Upper lobe of left lung (tissue), 6 donors: ENCODE results near the gene MAGI2. TPM values are rescaled to one million over a fixed set of nuclear protein-coding genes. Genes with fewer than 3 reads are reported as not detected.
"Not testable (repeated sequence)": the region's sequence is repeated elsewhere in the genome, so short reads cannot be mapped to it uniquely, and the experiment has no call there.

ENCODE experiments used
- ATAC-seq, 2 donors: fragments of 200-7000 bp; cut with Tn5 transposase; one replicate each; pipeline ENCODE4 v1.9.1; 2022; ENCODE audit warnings: mild to moderate bottlenecking in 2 of 2, moderate library complexity in 2 of 2; ENCODE audit not compliant: low FRiP score in 2 of 2
- DNase-seq, 2 donors: peaks; one replicate each; pipeline ENCODE4 v3.0.0-alpha.2; 2019 to 2020
- H3K27ac ChIP-seq, 4 donors: fragments of 200-600 bp; sonication (generic); one replicate each; pipeline ENCODE4 v1.5.1; 2016 to 2019
- H3K27me3 ChIP-seq, 4 donors: fragments of 200-600 bp; sonication (generic); one replicate each; pipeline ENCODE4 v1.5.1; 2017 to 2019
- H3K36me3 ChIP-seq, 4 donors: fragments of 200-600 bp; sonication (generic); one replicate each; pipeline ENCODE4 v1.5.1; 2016 to 2019
- H3K4me1 ChIP-seq, 4 donors: fragments of 200-600 bp; sonication (generic); one replicate each; pipeline ENCODE4 v1.5.1; 2018 to 2019
- H3K4me3 ChIP-seq, 4 donors: fragments of 200-600 bp; sonication (generic); one replicate each; pipeline ENCODE4 v1.5.1; 2017 to 2019; ENCODE audit warnings: mild to moderate bottlenecking in 2 of 4, moderate library complexity in 1 of 4
- H3K9me3 ChIP-seq, 4 donors: fragments of 200-600 bp; sonication (generic); one replicate each; pipeline ENCODE4 v1.5.1; 2018 to 2019
- EP300 ChIP-seq, 4 donors: sonication (generic); formaldehyde crosslinking; IDR thresholded peaks; one replicate each; pipeline ENCODE4 v1.5.1; 2017; ENCODE audit warnings: antibody characterized with exemption in 4 of 4, control low read depth in 2 of 4
- POLR2A ChIP-seq, 4 donors: fragments of 450-650 bp; IDR thresholded peaks; one replicate each; pipeline ENCODE4 v1.5.1; 2016 to 2017; ENCODE audit warnings: antibody characterized with exemption in 4 of 4, mild to moderate bottlenecking in 2 of 4
- POLR2AphosphoS5 ChIP-seq, 2 donors: sonication (generic); formaldehyde crosslinking; IDR thresholded peaks; one replicate each; pipeline ENCODE4 v1.5.1; 2017; ENCODE audit warnings: antibody characterized with exemption in 2 of 2
- WGBS, 2 donors: methylation state at CpG; one replicate each; pipeline ENCODE4 v1.1.5; 2017 to 2018; 5-methylcytosine and 5-hydroxymethylcytosine counted together
- total RNA-seq, 6 donors: library from RNA; depleted of rRNA in 4 of 6; stranded (reverse); fragments of >200 nt in 4 of 6; gene quantifications; one replicate each; pipeline versions ENCODE4 v1.1.0 to v1.2.1, GENCODE V29; 2016 to 2021
- TF ChIP-seq, protein P1 (sequence below), 6 experiments: fragments of 450-650 bp in 4 of 6; fragments of 200-600 bp in 2 of 6; sonication (generic) in 2 of 6; IDR thresholded peaks; one replicate each; pipeline ENCODE4 v1.5.1; 2016 to 2019; ENCODE audit warnings: antibody characterized with exemption in 6 of 6
- donor health status: DM: no; HTN: no; CAD: no; lungs with moderate emphysema.
- donor health status: DM: no; HTN: yes; CAD: no; lungs with severe emphysema.

The MAGI2 gene
- total RNA-seq, 6 donors from 2014 or later, result 7.9 to 84.9 (median 11.8) TPM

DNA sequence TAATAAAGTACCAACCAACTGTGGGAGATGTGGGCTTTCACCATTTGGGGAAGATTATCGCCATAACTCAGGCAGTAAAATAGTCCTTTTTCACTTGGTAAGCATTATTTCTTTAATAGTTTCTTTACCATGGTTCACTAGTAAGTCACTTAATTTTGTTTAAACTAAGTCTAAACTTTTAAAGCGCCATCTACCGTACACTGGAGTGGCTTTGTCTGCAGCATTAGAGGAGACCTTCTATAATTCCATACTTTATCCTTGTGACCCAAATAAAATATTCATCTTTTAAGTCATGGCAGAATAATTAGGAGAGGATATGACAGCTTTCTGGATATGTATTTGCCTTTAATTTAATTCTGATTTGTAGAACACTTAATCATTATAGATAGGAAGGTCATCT, 468.0 kb downstream of the MAGI2 start:
- no peak for DNase-seq

DNA sequence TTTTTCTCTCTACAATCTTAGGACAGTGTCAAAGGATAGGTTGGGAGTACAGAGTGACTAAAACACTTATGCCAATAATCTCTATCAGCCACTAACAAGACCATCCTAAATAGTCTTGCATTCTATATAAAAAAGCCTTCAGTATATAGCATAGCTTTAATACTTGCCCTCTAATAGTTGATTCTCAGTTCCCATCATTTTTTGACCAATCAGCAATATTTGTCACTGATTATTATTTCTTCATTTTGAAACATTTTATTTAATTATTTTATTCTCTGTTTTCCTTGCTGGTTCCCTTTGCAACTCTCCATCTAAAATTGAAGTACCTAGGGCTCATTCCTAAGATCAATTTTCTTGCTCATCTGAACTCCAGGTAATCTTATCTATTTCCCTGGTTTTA, 470.0 kb downstream of the MAGI2 start:
- TF ChIP-seq, protein P1, sequence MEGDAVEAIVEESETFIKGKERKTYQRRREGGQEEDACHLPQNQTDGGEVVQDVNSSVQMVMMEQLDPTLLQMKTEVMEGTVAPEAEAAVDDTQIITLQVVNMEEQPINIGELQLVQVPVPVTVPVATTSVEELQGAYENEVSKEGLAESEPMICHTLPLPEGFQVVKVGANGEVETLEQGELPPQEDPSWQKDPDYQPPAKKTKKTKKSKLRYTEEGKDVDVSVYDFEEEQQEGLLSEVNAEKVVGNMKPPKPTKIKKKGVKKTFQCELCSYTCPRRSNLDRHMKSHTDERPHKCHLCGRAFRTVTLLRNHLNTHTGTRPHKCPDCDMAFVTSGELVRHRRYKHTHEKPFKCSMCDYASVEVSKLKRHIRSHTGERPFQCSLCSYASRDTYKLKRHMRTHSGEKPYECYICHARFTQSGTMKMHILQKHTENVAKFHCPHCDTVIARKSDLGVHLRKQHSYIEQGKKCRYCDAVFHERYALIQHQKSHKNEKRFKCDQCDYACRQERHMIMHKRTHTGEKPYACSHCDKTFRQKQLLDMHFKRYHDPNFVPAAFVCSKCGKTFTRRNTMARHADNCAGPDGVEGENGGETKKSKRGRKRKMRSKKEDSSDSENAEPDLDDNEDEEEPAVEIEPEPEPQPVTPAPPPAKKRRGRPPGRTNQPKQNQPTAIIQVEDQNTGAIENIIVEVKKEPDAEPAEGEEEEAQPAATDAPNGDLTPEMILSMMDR (IDR thresholded peaks at IDR 0.05), result no peak
- no peak for TF ChIP-seq POLR2A (IDR thresholded peaks at IDR 0.05)
- TF ChIP-seq POLR2AphosphoS5 (IDR thresholded peaks at IDR 0.05), result no peak
- TF ChIP-seq EP300 (IDR thresholded peaks at IDR 0.05), result no peak
- no peak overlapping the region for H3K27ac ChIP-seq
- no peaks in the 10 kb centered on the region for H3K4me1 ChIP-seq
- no peaks in the 10 kb centered on the region for H3K27me3 ChIP-seq
- H3K9me3 ChIP-seq, result no peaks in the 10 kb centered on the region
- H3K36me3 ChIP-seq, result no peaks in the 10 kb centered on the region
- DNase-seq, result no peak
- no peak for ATAC-seq
- H3K4me3 ChIP-seq, result no peak overlapping the region

More for the DNA sequence above, 468.0 kb downstream of the MAGI2 start:
- H3K9me3 ChIP-seq, result no peaks in the 10 kb centered on the region
- H3K36me3 ChIP-seq, result no peaks in the 10 kb centered on the region
- H3K27ac ChIP-seq, result no peak overlapping the region
- no peaks in the 10 kb centered on the region for H3K27me3 ChIP-seq
- no peak for ATAC-seq
- WGBS, 2 donors, result 88 to 92% methylated on average over 3 of the region's 3 CpGs
- H3K4me3 ChIP-seq, result no peak overlapping the region
- no peak for TF ChIP-seq POLR2AphosphoS5 (IDR thresholded peaks at IDR 0.05)
- no peaks in the 10 kb centered on the region for H3K4me1 ChIP-seq

DNA sequence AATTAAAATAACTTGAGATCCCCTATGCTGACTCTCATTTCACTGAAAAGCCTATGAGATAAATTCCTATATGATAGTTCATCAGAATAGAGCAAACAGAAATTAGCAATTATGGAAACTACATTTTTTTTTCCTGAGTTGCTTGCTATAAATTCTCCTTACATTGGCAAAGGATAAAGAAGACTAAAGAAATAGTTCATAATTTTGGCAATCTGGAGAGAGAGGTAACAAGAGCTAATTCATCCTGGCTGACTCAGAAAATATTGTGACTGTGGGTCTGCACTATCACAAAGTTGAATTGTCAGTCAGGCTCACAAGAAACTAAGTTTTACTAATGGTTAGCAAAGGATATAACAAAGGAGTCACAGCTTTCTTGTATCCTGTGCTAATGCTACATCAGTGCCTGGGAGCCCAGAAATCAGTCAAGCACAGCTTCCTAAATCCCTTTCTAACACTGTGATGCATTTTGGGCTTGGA, 483.0 kb downstream of the MAGI2 start:
- no peak for DNase-seq
- Histone ChIP-seq H3K9me3 (no peaks in the 10 kb centered on the region), H3K27ac (no peak overlapping the region), H3K36me3 (no peaks in the 10 kb centered on the region), H3K4me3 (no peak overlapping the region), H3K27me3 (no peaks in the 10 kb centered on the region), H3K4me1 (no peaks in the 10 kb centered on the region)
- ATAC-seq, result no peak
- TF ChIP-seq POLR2A (IDR thresholded peaks at IDR 0.05), result no peak

DNA sequence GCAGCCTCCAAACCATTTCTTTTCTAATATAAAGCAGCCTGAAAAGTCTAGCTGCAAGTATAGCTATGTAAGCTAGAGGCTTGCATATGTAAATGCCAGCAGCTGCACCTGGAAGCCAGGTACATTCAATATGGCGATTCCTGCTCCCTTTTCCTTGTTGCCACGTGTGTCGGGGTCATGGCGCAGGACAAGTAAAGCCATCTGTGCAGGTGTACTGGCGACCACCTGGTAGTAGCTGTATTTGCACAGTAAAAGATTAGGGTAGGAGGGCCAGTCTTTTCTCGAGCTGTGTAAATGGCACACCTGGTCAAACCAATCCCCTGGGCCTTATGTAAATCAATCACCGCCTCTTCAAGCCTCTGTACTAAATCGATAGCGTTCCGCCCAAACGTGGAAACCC, 484.5 kb downstream of the MAGI2 start:
- 86 to 89% methylated on average over 11 of the region's 11 CpGs for WGBS, 2 donors
- ATAC-seq, result no peak

DNA sequence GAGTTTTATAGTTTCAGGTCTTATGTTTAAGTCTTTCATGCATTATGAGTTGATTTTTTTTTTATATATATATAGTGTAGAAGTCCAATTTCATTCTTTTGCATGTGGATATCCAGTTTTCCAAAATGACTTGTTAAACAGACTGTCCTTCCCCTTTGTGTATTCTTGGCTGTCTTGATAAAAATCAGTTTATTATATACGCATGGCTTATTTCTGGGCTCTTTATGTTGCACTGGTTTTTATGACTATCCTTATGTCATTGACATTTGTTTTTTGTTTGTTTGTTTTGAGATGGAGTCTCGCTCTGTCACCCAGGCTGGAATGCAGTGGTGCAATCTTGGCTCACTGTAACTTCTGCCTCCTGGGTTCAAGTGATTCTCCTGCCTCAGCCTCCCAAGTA, 485.9 kb downstream of the MAGI2 start:
- not testable (repeated sequence) for ATAC-seq, H3K36me3 ChIP-seq, H3K27me3 ChIP-seq, H3K9me3 ChIP-seq, H3K4me3 ChIP-seq, H3K27ac ChIP-seq, H3K4me1 ChIP-seq, DNase-seq
- WGBS, 2 donors, result 84 to 90% methylated on average over 2 of the region's 2 CpGs

More for the DNA sequence above, 484.5 kb downstream of the MAGI2 start:
- Histone ChIP-seq H3K9me3 (no peaks in the 10 kb centered on the region), H3K27ac (no peak overlapping the region), H3K4me3 (no peak overlapping the region), H3K27me3 (no peaks in the 10 kb centered on the region), H3K36me3 (no peaks in the 10 kb centered on the region), H3K4me1 (no peaks in the 10 kb centered on the region)
- TF ChIP-seq, protein P1 (IDR thresholded peaks at IDR 0.05), result no peak
- TF ChIP-seq POLR2A (IDR thresholded peaks at IDR 0.05) (no peak), POLR2AphosphoS5 (IDR thresholded peaks at IDR 0.05) (no peak), EP300 (IDR thresholded peaks at IDR 0.05) (no peak)
- DNase-seq, result no peak

DNA sequence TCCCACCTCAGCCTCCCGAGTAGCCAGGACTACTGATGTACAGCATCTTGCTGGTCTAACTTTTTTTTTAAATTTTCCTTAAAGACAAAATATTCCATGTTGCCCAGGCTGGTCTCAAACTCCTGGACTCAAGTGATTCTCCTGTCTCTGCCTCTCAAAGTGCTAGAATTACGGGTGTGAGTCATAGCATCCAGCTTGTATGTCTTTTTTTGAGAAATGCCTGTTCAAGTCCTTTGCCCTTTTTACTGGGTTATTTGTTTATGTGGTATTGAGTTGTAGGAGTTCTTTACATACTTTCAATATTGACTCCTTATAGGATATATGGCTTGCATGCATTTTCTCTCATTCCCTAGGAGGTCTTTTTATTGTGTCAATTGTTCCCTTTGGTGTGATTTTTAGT, 486.4 kb downstream of the MAGI2 start:
- no peak for ATAC-seq
- Histone ChIP-seq H3K27ac (no peak overlapping the region), H3K36me3 (no peaks in the 10 kb centered on the region), H3K4me1 (no peaks in the 10 kb centered on the region), H3K4me3 (no peak overlapping the region), H3K27me3 (no peaks in the 10 kb centered on the region), H3K9me3 (no peaks in the 10 kb centered on the region)
- no peak for DNase-seq
- TF ChIP-seq, protein P1 (IDR thresholded peaks at IDR 0.05), result no peak
- no peak for TF ChIP-seq POLR2A (IDR thresholded peaks at IDR 0.05)
- TF ChIP-seq EP300 (IDR thresholded peaks at IDR 0.05), result no peak
- TF ChIP-seq POLR2AphosphoS5 (IDR thresholded peaks at IDR 0.05), result no peak
- WGBS, 2 donors, result 89 to 90% methylated on average over 2 of the region's 2 CpGs
